KBM-7 (cell line): Measurements from ENCODE around the gene TTC9.

ENCODE experiments used
- DNase-seq: peaks from one replicate; pipeline ENCODE4 v3.0.0-alpha.2; 2015
- in situ Hi-C: fragments of 300-500 bp; cut with MboI; formaldehyde crosslinking; loops from 2 replicates; pipeline ENCODE4 v1.14.3; 2020; ENCODE audit warnings: low sequenced_read_pairs, low pct_unique_long_range_greater_than_20kb, mixed read lengths

Gene TTC9

GRCh38 chr14:70641548-70642302 is at the start of gene TTC9:
TSS of gene TTC9 (plus strand) at chr14:70641916. CDS start at chr14:70642130, 214 bp downstream.
- DNase-seq: no peak
- in situ Hi-C loops: no loop called here

DNA sequence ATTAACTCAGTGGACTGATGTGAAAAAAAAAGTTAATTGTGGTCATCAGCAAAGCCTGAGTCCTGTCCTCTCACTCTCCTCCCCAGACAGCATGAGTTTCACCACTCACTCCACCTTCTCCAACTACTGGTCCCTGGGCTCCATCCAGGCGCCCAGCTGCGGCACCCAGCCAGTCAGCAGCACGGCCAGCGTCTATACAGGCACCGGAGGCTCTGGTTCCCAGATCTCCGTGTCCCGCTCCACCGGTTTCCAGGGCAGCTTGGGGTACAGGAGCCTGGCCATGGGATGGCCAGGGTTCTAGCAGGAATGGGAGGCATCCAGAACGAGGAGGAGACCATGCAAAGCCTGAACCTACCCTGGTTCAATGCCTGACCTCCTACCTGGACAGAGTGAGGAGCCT is 47.3 kb upstream of the TTC9 start:
- DNase-seq: no peak
- in situ Hi-C loops: no loop called here

DNA sequence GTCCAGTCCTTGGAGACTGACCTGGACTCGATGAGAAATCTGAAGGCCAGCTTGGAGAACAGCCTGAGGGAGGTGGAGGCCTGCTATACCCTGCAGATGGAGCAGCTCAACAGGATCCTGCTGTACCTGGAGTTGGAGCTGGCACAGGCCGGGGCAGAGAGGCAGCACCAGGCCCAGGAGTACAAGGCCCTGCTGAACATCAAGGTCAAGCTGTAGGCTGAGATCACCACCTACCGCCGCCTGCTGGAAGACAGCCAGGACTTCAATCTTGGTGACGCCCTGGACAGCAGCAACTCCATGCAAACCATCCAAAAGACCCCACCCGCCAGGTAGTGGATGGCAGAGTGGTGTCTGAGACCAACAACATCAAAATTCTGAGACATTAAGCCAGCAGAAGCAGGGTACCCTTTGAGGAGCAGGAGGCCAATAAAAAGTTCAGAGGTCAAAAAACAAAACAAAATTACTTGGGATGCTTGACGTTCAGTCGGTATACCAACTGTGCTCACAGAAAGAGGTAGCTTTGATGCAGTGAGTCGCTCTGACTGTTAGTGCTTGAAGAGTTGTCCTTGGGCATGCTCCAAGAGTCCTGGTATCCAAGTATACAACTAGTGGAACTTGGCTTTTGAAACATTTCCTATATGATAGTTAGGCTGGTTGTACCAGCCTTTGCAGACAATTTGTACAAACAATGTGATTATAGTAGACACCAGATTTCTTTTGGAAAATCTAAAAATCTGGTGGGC is 46.1 kb upstream of the TTC9 start:
- in situ Hi-C loops: no loop called here
- DNase-seq: no peak

- in situ Hi-C loops: no loop called here
- DNase-seq: no peak
These were observed 44.0 kb upstream of the TTC9 start for GRCh38 chr14:70597731-70598130.

- in situ Hi-C loops: no loop called here
- DNase-seq: no peak
These were observed 42.4 kb upstream of the TTC9 start for GRCh38 chr14:70599345-70599744.

GRCh38 chr14:70600382-70601157 is 41.1 kb upstream of the TTC9 start, which contains the start of gene MED6:
TSS of gene MED6 (minus strand) at chr14:70600655. CDS start at chr14:70600637, 18 bp downstream.
- DNase-seq: peak; percentile 87
- in situ Hi-C loops: no loop called here

DNA sequence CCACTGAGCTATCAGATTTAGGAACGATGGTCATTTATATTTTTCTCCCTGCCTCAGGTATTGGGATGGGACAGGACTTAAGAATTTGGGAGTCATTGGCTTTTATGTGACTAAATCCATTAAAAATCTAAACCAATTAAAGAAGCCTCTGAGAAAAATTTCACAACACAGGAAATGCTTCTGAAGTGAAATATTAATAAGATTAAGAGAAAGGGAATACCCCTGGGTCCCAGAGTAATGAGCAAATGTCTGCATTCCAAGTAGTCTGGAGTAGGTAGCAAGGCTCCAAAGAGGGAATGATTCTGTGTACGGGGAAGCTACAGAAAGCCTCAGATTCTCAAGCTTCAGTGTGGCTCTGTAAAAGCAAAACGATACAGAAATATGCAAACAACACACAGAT is 40.6 kb upstream of the TTC9 start:
- no peak for DNase-seq
- in situ Hi-C loops: no loop called here

GRCh38 chr14:70602254-70602653 is 39.5 kb upstream of the TTC9 start:
- no peak for DNase-seq
- in situ Hi-C loops: no loop called here

DNA sequence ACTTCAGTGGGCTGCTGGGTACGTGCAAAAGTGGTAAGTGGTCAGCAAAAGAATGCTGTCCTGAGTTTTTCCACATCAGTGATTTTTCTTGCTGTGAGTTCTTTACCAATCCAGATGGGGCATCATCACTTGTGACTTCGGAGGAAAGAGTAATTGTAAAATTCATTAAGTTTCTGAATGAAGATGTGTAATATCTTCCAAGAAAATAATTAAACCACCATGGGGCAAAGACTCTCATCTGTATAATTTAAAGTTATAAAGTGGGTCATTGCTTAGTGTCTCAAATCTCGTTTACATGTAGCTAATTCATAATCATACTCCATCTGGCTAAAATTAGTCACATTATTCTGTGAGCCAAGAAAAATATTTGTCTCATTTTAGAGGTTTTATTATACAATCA is 30.5 kb upstream of the TTC9 start:
- in situ Hi-C loops: no loop called here
- DNase-seq: no peak

- DNase-seq: no peak
- in situ Hi-C loops: no loop called here
These were observed 25.1 kb upstream of the TTC9 start for GRCh38 chr14:70616646-70617045.

- in situ Hi-C loops: no loop called here
These were observed 23.4 kb upstream of the TTC9 start for GRCh38 chr14:70618314-70618713.

DNA sequence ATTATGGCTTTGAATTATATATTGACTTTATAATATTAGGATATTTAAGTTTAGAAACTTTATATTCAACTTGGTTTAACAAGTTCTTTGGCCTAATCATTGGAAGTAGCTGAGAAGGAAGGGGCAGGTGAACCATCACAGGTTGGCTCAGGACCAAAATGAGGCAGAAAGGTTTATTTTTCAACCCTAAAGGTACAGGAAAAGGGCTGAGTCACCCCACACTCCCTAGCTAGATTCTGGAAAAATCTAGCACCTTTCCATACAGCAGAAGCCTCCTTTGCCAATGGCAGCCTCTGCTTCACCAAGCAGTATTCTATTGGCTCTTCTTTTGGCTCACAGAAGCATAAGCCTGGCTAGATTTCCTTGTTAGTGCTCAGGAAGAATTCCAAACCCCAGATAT is 22.0 kb upstream of the TTC9 start:
- in situ Hi-C loops: no loop called here

More at GRCh38 chr14:70618314-70618713, 23.4 kb upstream of the TTC9 start:
- no peak for DNase-seq

GRCh38 chr14:70622111-70622712 is 19.5 kb upstream of the TTC9 start:
- DNase-seq: peak; percentile 68
- in situ Hi-C loops: no loop called here

More for the DNA sequence above, 22.0 kb upstream of the TTC9 start:
- DNase-seq: no peak

DNA sequence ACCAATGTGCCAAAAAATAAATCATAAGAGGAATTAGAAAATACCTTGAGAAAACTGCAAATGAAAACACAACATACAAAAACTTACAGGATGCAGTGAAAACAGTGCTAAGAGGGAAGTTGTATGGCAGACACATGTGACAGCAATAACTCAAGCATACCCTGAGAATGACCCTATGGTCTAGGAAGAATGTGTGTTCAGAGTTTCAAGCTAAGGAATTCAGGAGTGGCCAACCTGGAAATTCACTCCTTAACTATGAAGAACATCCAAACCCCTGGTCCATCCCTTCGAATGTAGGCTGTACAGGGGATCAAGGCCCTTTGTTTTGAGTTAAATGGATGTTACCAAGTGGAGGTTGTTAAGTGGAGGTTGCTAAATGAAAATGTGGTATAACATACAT is 16.7 kb upstream of the TTC9 start:
- DNase-seq: no peak
- in situ Hi-C loops: no loop called here

DNA sequence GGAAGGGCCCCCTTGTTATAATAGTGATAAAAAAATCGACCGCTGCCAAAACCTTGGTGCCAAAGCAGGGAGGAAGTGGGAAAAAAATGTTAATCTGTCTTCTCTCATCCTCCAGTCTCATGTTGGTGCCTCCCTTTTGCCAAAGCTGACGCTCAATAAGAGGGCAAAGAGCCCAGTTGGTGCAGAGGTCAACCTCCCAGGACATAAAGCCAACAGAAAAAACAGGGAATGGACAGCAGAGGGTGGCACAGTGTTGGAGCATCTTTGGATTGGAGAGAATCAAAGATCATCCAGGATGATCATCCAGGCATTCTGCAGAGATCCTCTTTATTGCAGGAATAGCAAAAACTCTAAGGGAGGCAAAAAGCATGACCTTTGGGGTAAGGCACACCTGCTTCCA is 9.8 kb upstream of the TTC9 start:
- in situ Hi-C loops: no loop called here
- DNase-seq: no peak

GRCh38 chr14:70635971-70636595 is 5.6 kb upstream of the TTC9 start:
- DNase-seq: no peak
- in situ Hi-C loops: no loop called here

DNA sequence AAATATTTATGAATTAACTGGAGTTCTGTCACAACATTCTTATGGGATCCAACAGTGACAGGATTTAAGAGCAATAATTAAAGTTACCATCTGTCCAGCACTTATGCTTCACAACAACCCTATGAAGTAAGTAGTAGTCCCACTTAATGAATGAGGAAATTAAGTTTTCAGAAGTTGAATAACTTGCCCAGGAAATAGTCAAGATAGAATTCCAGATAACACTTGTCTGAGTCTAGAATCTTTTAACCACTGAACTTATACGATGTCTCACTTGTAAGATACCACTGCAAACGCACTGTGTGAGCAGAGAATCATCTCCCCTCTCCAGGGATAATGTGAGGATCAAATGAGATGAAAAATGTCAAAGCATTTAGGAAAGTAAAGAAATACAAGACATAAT is 3.3 kb upstream of the TTC9 start:
- DNase-seq: no peak
- in situ Hi-C loops: no loop called here

GRCh38 chr14:70640938-70641547 is 673 bp upstream of the TTC9 start:
- in situ Hi-C loops: no loop called here
- peak; percentile 47 for DNase-seq
